Astrocyte (in vitro differentiated cells and primary cell): ENCODE measurements around the gene ROGDI.

Experiments
- CTCF ChIP-seq: IDR thresholded peaks from 2 replicates; pipeline ENCODE4 v1.5.1; 2011; ENCODE audit warnings: low read depth, mild to moderate bottlenecking, inconsistent platforms, low read length, moderate library complexity; ENCODE audit not compliant: insufficient read depth
- EZH2 ChIP-seq: IDR thresholded peaks from 2 replicates; pipeline ENCODE4 v1.6.1; 2012; ENCODE audit warnings: mild to moderate bottlenecking, low read length, inconsistent platforms; ENCODE audit not compliant: insufficient read depth

- TF ChIP-seq CTCF (no peak), EZH2 (no peak)
Observed at GRCh38 chr16:4800290-4801041, 2.0 kb downstream of the ROGDI start.
